ENCODE data around the gene HBD. TPM values are rescaled to one million over a fixed set of nuclear protein-coding genes. Genes with fewer than 3 reads are reported as not detected.

The HBD gene
- total and polyA plus RNA-seq, 9 of the 15 experiments (the other 6 are each of a cell fraction or from before 2014, with no cell fraction given), result 11.8 to 169 (median 36.0) TPM

- TF ChIP-seq JUND (IDR thresholded peaks at IDR 0.05; ENCODE audit: borderline replicate concordance, low read depth, low read length) (no peak), JUND (tag; IDR thresholded peaks at IDR 0.05; ENCODE audit: borderline replicate concordance, low read depth, low read length) (no peak), GABPB2 (CRISPR knock-in tag; conservative IDR thresholded peaks at IDR 0.05) (no peak), ZNF75A (CRISPR knock-in tag; IDR thresholded peaks at IDR 0.05) (no peak), ZNF766 (CRISPR knock-in tag; conservative IDR thresholded peaks at IDR 0.05) (no peak), MIER1 (IDR thresholded peaks at IDR 0.05; ENCODE audit: low read depth) (peak; percentile 67; the same call in 1 of the 2 replicates), FOXP1 (CRISPR knock-in tag; IDR thresholded peaks at IDR 0.05) (no peak), FOXK2 (conservative IDR thresholded peaks at IDR 0.05 in 1 of 2, IDR thresholded peaks at IDR 0.05 in 1 of 2; ENCODE audit: low read depth in 2 of 2) (peak in 1 of 2 experiments; percentile 43; a peak in 1 of 4 replicates), XRCC4 (IDR thresholded peaks at IDR 0.05; ENCODE audit: extremely low read depth, insufficient read depth, insufficient read length) (no peak), MTA1 (IDR thresholded peaks at IDR 0.05; ENCODE audit: borderline replicate concordance) (peak; percentile 87; the same call in 1 of the 2 replicates), U2AF2 (optimal IDR thresholded peaks at IDR 0.05; ENCODE audit: low read depth, low read length) (no peak), BCOR (IDR thresholded peaks at IDR 0.05) (0 out of 2 replicates have a peak, but pooled peaks have one; percentile 18), REST (IDR thresholded peaks at IDR 0.05; ENCODE audit: borderline replicate concordance) (no peak), REST (CRISPR knock-in tag; IDR thresholded peaks at IDR 0.05; ENCODE audit: low read depth) (no peak), BRD9 (IDR thresholded peaks at IDR 0.05; ENCODE audit: low read depth, partially characterized antibody) (peak; percentile 34)
These were observed 1.2 kb upstream of the HBD start (continued) for GRCh38 chr11:5235364-5236095.

Data from K562 (cell line).